M059J (cell line): Measurements from ENCODE around the gene ZNF775. TPM values are rescaled to one million over a fixed set of nuclear protein-coding genes. Genes with fewer than 3 reads are reported as not detected.

Source experiments
- DNase-seq: peaks from one replicate; pipeline ENCODE4 v3.0.0-alpha.2; 2012; ENCODE audit warnings: low read depth
- total RNA-seq: library from RNA; depleted of rRNA; stranded (reverse); fragments of >200 nt; shearing (Covaris generic); gene quantifications from 2 replicates; pipeline ENCODE4 v1.2.3, GENCODE V29; 2014

Gene ZNF775
- total RNA-seq, 1 experiment from 2014 or later = 5.3 TPM

GRCh38 chr7:150412518-150413488 is 33.7 kb downstream of the ZNF775 start:
- DNase-seq = no peak

GRCh38 chr7:150413640-150414081 is 34.5 kb downstream of the ZNF775 start:
- peak; percentile 58 for DNase-seq

GRCh38 chr7:150415161-150416153 is 36.3 kb downstream of the ZNF775 start:
- DNase-seq = no peak

GRCh38 chr7:150417239-150417638 is 38.1 kb downstream of the ZNF775 start:
- no peak for DNase-seq

- DNase-seq = no peak
These were observed 38.7 kb downstream of the ZNF775 start for GRCh38 chr7:150417863-150418262.

- DNase-seq = no peak
These were observed 41.1 kb downstream of the ZNF775 start for GRCh38 chr7:150420242-150420641.

GRCh38 chr7:150420987-150421674 is 42.0 kb downstream of the ZNF775 start:
- DNase-seq = peak; percentile 81

- DNase-seq = no peak
These were observed 42.7 kb downstream of the ZNF775 start for GRCh38 chr7:150421831-150422230.

GRCh38 chr7:150425670-150426069 is 46.5 kb downstream of the ZNF775 start:
- DNase-seq = no peak

GRCh38 chr7:150428671-150429451 is 49.7 kb downstream of the ZNF775 start:
- DNase-seq = peak; percentile 97

- DNase-seq = no peak
These were observed 50.6 kb downstream of the ZNF775 start for GRCh38 chr7:150429699-150430098.

GRCh38 chr7:150430465-150431085 is 51.4 kb downstream of the ZNF775 start:
- DNase-seq = no peak

- no peak for DNase-seq
These were observed 52.9 kb downstream of the ZNF775 start for GRCh38 chr7:150431839-150432658.

- no peak for DNase-seq
These were observed 54.1 kb downstream of the ZNF775 start for GRCh38 chr7:150432915-150433892.

GRCh38 chr7:150434240-150434639 is 55.1 kb downstream of the ZNF775 start:
- no peak for DNase-seq

GRCh38 chr7:150435047-150435389 is 55.9 kb downstream of the ZNF775 start:
- DNase-seq = no peak

- DNase-seq = no peak
These were observed 56.4 kb downstream of the ZNF775 start for GRCh38 chr7:150435390-150436073.

GRCh38 chr7:150439967-150440366 is 60.8 kb downstream of the ZNF775 start:
- DNase-seq = peak; percentile 27
